ENCODE results near the gene TRAPPC6A. TPM values are rescaled to one million over a fixed set of nuclear protein-coding genes. Genes with fewer than 3 reads are reported as not detected.

TRAPPC6A gene
- total RNA-seq, 2 donors from 2014 or later: 56.6 to 79.1 TPM

- no peak overlapping the region for H3K27ac ChIP-seq (ENCODE audit: low read depth, low read length)
- H3K4me3 ChIP-seq (ENCODE audit: low read length): no peak overlapping the region
- no peaks in the 10 kb centered on the region for H3K9me3 ChIP-seq (ENCODE audit: control insufficient read depth, low read length)
- WGBS, 2 experiments (ENCODE audit: insufficient coverage in 1 of 2, insufficient read length in 1 of 2): 96 to 97% methylated on average over 3 to 4 of the region's 6 CpGs
- no peaks in the 10 kb centered on the region for H3K9me3 Mint-ChIP-seq
- no peak for DNase-seq
- H3K27me3 ChIP-seq (ENCODE audit: control insufficient read depth, insufficient read depth, low read length, poor library complexity, severe bottlenecking): no peaks in the 10 kb centered on the region
- H3K4me3 Mint-ChIP-seq: no peak overlapping the region
- no peak overlapping the region for H3K9ac ChIP-seq (ENCODE audit: extremely low read depth, low read length, poor library complexity, severe bottlenecking)
- peaks cover 5% of the 10 kb centered on the region for H3K36me3 Mint-ChIP-seq (ENCODE audit: low read depth)
- no peak overlapping the region for H3K27ac Mint-ChIP-seq
- H3K36me3 ChIP-seq (ENCODE audit: control insufficient read depth, insufficient read depth, low read length): no peaks in the 10 kb centered on the region
- H3K27me3 Mint-ChIP-seq (ENCODE audit: insufficient read depth): no peaks in the 10 kb centered on the region
- TF ChIP-seq CTCF (conservative IDR thresholded peaks at IDR 0.05): no peak
- no peaks in the 10 kb centered on the region for H3K4me1 ChIP-seq (ENCODE audit: control insufficient read depth, insufficient read depth, low read length)
- H3K4me1 Mint-ChIP-seq: peaks cover 2% of the 10 kb centered on the region
These were observed 54.0 kb downstream of the TRAPPC6A start for GRCh38 chr19:45124021-45124420.

- Histone ChIP-seq H3K4me1 (ENCODE audit: control insufficient read depth, insufficient read depth, low read length) (no peaks in the 10 kb centered on the region), H3K4me3 (ENCODE audit: low read length) (no peak overlapping the region), H3K27ac (ENCODE audit: low read depth, low read length) (no peak overlapping the region), H3K9me3 (ENCODE audit: control insufficient read depth, low read length) (no peaks in the 10 kb centered on the region), H3K9ac (ENCODE audit: extremely low read depth, low read length, poor library complexity, severe bottlenecking) (no peak overlapping the region), H3K27me3 (ENCODE audit: control insufficient read depth, insufficient read depth, low read length, poor library complexity, severe bottlenecking) (no peaks in the 10 kb centered on the region), H3K36me3 (ENCODE audit: control insufficient read depth, insufficient read depth, low read length) (no peaks in the 10 kb centered on the region)
- DNase-seq: no peak
- H3K4me1 Mint-ChIP-seq: peaks cover 2% of the 10 kb centered on the region
- peaks cover 5% of the 10 kb centered on the region for H3K36me3 Mint-ChIP-seq (ENCODE audit: low read depth)
- no peaks in the 10 kb centered on the region for H3K27me3 Mint-ChIP-seq (ENCODE audit: insufficient read depth)
- H3K27ac Mint-ChIP-seq: no peak overlapping the region
- WGBS, 2 experiments (ENCODE audit: insufficient coverage in 1 of 2, insufficient read length in 1 of 2): 89 to 94% methylated on average over 7 to 9 of the region's 9 CpGs
- no peaks in the 10 kb centered on the region for H3K9me3 Mint-ChIP-seq
- H3K4me3 Mint-ChIP-seq: no peak overlapping the region
- TF ChIP-seq CTCF (conservative IDR thresholded peaks at IDR 0.05): no peak
These were observed 54.6 kb downstream of the TRAPPC6A start for GRCh38 chr19:45123440-45123850.

GRCh38 chr19:45122832-45123231, 55.2 kb downstream of the TRAPPC6A start:
- no peaks in the 10 kb centered on the region for H3K27me3 Mint-ChIP-seq (ENCODE audit: insufficient read depth)
- H3K36me3 Mint-ChIP-seq (ENCODE audit: low read depth): peaks cover 5% of the 10 kb centered on the region
- Histone ChIP-seq H3K27me3 (ENCODE audit: control insufficient read depth, insufficient read depth, low read length, poor library complexity, severe bottlenecking) (no peaks in the 10 kb centered on the region), H3K4me3 (ENCODE audit: low read length) (no peak overlapping the region), H3K9me3 (ENCODE audit: control insufficient read depth, low read length) (no peaks in the 10 kb centered on the region), H3K36me3 (ENCODE audit: control insufficient read depth, insufficient read depth, low read length) (no peaks in the 10 kb centered on the region), H3K4me1 (ENCODE audit: control insufficient read depth, insufficient read depth, low read length) (no peaks in the 10 kb centered on the region), H3K9ac (ENCODE audit: extremely low read depth, low read length, poor library complexity, severe bottlenecking) (no peak overlapping the region), H3K27ac (ENCODE audit: low read depth, low read length) (no peak overlapping the region)
- no peak overlapping the region for H3K4me3 Mint-ChIP-seq
- TF ChIP-seq CTCF (conservative IDR thresholded peaks at IDR 0.05): no peak
- no peak for DNase-seq
- WGBS, 2 experiments (ENCODE audit: insufficient coverage in 1 of 2, insufficient read length in 1 of 2): 90 to 97% methylated on average over 4 to 6 of the region's 6 CpGs
- H3K9me3 Mint-ChIP-seq: no peaks in the 10 kb centered on the region
- H3K27ac Mint-ChIP-seq: no peak overlapping the region
- H3K4me1 Mint-ChIP-seq: peaks cover 5% of the 10 kb centered on the region
